NCI-H2081 treated with DMSO at 0.1 percent for 48 hours (cell line): ENCODE measurements around the gene ABHD10.

Source experiments
- DNase-seq: peaks from one replicate; lab custom pipeline; 2025; lab: John Stamatoyannopoulos, UW

Gene ABHD10

GRCh38 chr3:111978583-111979433 lies at the start of gene ABHD10:
Gene ABHD10 (plus strand): TSS chr3:111979026. CDS start chr3:111979062, 36 bp downstream.
- DNase-seq: peak; percentile 97

GRCh38 chr3:111929484-111929883 lies 49.3 kb upstream of the ABHD10 start:
- DNase-seq: no peak

- no peak for DNase-seq
Measured at GRCh38 chr3:111932946-111933345, 45.9 kb upstream of the ABHD10 start.

DNA sequence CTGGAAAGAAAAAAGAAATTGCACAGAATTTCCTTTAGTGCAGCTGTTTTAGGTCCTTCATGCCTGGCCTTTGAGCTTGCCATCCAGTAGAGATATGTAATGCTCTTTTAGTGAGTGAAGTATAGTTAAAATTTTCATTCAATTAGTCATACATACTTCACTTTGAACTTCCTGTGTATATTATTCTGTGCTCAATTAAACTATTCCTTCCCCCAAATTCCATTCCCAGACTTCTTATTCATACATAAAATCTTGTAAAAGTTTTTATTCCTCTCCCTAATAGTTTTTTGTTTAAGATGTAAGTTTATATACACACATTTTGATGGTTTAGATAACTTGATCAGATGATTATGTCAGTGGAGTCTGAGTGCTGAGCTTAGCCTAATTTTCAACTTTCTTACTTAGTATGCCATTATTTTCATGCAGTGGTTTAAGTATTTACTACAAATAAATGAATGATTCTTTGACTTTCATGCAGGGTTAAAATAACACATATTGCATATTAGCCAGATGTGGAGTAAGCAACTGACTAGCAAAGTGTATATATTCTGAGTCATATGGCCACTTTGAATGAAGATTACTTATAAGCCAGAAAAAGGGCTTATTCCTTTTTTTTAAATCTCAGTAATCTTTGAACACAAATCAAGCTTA lies 42.5 kb upstream of the ABHD10 start:
- DNase-seq: no peak

- no peak for DNase-seq
Measured at GRCh38 chr3:111936967-111937366, 41.9 kb upstream of the ABHD10 start.

- no peak for DNase-seq
Measured at GRCh38 chr3:111937871-111938270, 41.0 kb upstream of the ABHD10 start.

- DNase-seq: no peak
Measured at GRCh38 chr3:111939873-111940272, 39.0 kb upstream of the ABHD10 start.

DNA sequence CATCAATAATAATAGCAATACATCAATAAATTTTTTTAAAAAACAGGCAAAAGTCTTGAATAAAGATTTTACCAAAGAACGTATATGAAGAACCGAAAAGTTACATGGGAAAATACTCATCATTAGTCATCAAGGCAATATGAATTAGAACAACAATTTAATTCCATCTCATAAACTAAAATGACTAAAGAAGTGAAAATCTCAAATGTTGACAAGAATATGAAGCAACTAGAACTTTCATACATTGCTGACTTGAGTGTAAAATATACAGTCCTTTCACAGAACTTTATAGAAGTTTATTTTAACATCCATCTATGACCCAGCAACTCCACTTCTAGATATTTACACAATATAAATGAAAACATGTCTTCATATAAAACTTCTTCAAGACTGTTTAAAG lies 35.3 kb upstream of the ABHD10 start:
- DNase-seq: no peak

DNA sequence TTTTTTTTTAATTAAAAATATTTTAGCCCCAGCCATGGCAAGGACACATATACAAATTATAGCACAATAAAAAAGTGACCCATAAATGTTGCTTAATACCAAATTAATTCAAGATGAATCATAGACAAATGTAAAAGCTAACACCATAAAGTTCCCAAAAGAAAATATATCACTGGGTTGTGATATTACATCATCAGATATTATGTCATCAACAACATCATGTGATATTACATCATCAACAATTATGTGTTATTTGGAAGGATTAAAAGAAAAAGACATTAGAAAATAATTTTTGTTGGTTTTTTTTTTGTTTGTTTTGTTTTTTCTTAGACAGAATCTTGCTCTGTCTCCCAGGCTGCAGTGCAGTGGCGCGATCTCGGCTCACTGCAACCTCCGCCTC lies 34.5 kb upstream of the ABHD10 start:
- DNase-seq: no peak

DNA sequence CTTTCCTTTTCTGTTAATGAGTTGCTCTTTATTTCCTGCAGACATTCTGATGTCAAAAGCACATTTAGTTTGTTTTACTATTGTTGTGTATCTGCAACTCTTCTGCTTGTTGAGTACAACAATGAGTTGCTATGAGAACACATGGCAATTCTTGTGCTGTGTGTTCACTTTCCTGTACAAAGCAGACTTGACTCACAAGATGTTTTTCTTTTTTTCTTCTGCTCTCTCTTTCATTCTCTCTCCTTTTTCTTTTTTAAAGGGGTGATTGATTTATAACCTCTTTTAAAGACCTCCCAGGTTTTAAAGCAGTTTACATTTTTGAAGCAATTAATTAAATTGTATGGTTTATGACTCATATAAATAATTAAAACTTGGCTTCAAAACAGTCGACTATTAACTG lies 31.6 kb upstream of the ABHD10 start:
- no peak for DNase-seq

GRCh38 chr3:111948786-111949185 lies 30.0 kb upstream of the ABHD10 start:
- DNase-seq: no peak

DNA sequence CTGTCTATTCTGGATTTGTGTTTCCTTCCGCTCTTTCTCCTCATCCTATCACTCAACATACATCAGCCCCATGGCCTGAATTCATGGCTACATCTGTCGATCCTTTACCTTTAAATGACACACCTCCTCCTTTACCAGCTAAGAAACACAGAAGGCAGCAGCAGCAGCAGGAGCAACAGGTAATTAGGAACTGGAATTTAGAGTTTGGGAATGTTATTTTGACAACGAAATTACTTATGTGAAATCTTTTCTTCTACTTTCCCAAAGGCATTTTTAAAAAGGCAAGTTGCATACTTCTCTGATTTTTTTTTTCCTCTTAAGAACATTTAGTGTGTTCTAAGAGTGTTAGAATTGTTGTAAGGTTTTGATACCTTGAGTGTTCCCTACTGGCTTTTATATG lies 29.1 kb upstream of the ABHD10 start:
- no peak for DNase-seq

DNA sequence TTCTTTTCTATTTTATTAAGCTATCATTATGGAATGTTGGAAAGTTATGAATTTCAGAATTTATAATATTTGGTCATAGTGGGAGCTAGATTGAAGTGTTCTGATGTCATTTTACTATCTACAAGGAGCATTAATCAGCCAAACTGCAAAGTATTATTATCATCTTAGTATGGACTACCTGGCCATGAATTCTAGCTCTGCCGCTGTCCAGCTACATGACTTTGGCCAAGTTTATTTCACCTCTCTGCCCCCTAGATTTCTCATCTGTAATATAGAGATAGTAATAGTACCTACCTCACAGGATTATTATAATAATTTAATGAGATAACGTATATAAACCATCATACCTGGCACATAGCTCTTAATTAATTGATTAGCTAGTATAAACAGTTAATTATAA lies 27.8 kb upstream of the ABHD10 start:
- no peak for DNase-seq

DNA sequence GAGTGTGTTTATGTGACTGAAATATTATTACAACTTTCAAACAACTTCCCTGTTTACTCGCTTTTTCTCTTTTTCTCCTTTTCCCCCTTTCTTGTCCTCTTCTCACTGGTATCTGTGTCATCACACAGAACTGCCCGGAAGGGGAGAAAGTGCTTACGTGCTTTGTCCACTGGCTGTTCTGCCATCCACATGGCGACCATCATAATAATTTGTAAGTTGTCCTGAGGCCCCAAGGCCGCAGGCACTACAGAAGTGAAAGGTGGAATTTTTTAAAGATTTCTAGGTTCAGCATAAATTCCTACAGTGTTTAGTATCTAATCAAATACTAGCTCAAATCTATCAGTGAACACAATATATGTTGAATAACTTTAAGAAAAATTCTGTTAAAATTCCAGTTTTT lies 26.7 kb upstream of the ABHD10 start:
- no peak for DNase-seq

- DNase-seq: no peak
Measured at GRCh38 chr3:111952866-111953450, 25.9 kb upstream of the ABHD10 start.

GRCh38 chr3:111954228-111954990 lies 24.4 kb upstream of the ABHD10 start:
- DNase-seq: no peak

DNA sequence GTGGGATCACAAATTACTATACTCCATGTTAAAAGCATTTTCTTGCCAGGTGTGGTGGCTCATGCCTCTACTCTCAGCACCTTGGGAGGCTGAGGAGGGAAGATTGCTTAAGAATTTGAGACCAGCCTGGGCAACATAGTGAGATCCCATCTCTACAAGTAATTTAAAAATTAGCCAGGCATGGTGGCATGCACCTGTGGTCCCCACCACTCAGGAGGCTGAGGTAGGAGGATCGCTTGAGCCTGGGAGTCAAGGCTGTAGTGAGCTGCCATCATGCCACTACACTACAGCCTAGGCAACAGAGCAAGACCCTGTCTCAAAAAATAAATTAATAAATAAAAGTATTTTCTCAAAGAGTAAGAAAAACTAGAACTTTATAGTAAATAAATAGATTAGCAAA lies 22.9 kb upstream of the ABHD10 start:
- DNase-seq: no peak

- no peak for DNase-seq
Measured at GRCh38 chr3:111956449-111956848, 22.4 kb upstream of the ABHD10 start.

GRCh38 chr3:111956995-111957734 lies 21.7 kb upstream of the ABHD10 start:
- no peak for DNase-seq

- no peak for DNase-seq
Measured at GRCh38 chr3:111961461-111962164, 17.2 kb upstream of the ABHD10 start.

GRCh38 chr3:111963424-111963823 lies 15.4 kb upstream of the ABHD10 start:
- no peak for DNase-seq
